ENCODE data around the gene OR3A2.
"Not testable (repeated sequence)": the region's sequence is repeated elsewhere in the genome, so short reads cannot be mapped to it uniquely, and the experiment has no call there.

Gene OR3A2

GRCh38 chr17:3282901-3283300 is 103.2 kb downstream of the OR3A2 start:
- DNase-seq, result no peak

DNA sequence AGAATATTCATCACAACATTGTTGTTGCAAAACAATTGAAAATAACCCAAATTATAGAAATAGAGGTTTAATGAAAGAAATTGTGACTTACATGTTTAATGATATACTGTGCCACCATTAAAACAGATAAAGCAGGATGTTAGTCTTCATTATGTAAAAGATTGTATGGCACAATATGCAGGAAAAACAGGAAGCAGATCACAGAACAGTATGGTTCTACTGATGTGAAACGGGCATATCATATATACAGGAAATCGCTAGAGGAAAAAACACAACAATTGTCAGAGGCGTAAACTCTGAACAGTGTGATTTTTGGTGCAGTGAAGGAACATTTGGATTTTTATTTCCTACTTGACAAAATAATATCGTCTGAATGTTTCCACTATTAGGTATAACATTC is 110.0 kb downstream of the OR3A2 start:
- DNase-seq, result no peak

- no peak for DNase-seq
Measured at GRCh38 chr17:3271072-3271848, 114.8 kb downstream of the OR3A2 start.

- no peak for DNase-seq
Measured at GRCh38 chr17:3260600-3260999, 125.5 kb downstream of the OR3A2 start.

DNA sequence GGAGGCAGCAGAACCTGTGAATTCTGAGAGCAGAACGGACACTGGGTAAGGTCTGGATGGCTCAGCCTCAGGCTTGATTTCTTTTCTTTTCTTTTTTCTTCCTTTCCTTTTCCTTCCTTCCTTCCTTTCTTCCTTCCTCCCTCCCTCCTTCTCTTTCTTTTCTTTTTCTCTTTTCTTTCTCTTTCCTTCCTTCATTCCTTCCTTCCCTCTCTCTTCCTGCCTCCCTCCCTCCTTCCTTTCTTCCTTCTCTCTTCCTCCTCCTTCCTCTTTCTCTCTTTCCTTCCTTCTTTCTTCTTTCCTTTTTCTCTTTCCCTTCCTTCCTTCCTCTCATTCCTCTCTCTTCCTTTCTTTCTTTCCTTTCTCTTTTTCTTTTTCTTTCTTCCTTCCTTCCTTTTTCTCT is 125.9 kb downstream of the OR3A2 start:
- no peak for DNase-seq

DNA sequence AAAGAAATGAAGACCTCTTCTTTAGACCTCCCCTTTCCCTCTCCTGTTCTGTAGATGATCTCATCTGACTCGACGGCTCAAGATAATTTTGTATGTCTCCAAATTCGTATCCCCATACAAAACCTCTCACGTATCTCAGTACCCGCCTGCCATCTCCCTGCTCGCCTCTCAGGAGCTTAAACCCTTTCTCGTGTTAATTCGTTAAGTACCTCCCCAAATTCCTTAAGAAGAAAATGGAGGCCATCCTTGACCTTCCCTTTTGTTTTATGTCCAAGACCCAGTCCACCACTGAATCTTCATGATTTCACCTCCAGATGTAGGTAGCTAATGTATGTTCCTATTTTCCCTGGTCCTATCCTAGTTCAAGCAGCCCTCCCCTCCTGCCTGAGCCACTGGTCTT is 129.5 kb downstream of the OR3A2 start:
- no peak for DNase-seq

DNA sequence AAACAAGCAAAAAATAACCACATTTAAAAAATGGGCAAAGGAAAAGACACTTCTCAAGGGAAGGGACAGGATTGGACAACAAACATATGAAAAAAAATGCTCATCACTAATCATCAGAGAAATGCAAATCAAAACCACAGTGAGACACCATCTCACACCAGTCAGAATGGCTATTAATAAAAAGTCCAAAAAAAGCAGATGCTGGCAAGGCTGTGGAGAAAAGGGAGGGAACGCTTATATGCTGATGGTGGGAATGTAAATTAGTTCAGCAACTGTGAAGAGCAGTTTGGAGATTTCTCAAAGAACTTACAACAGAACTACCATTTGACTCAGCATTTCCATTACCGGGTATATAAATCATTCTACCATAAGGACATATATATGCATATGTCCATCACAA is 137.1 kb downstream of the OR3A2 start:
- DNase-seq, result not testable (repeated sequence)

DNA sequence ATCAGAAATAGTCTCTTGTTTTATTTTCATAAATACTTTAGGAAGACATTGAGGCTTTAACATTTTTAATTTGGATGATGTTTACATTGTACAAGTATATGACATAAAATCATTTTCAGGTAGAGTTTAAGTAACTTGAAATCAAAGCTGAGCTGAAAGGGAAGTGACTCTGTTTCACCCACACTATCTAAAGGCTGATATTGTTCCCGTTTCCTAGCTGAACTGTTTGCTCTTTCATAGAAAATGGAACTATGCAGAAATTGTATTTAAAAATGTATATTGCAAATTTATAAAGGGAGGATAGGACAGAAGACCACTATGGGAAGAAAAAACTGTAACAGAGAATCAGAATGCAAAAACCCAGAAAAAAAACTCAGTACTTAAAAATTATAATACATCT is 141.3 kb downstream of the OR3A2 start:
- DNase-seq, result not testable (repeated sequence)

DNA sequence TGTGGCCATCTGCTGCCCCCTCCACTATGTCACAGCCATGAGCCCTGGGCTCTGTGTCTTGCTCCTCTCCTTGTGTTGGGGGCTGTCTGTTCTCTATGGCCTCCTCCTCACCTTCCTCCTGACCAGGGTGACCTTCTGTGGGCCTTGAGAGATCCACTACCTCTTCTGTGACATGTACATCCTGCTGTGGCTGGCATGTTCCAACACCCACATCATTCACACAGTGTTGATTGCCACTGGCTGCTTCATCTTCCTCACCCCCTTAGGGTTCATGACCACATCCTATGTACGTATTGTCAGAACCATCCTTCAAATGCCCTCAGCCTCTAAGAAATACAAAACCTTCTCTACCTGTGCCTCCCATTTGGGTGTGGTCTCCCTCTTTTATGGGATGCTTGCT is 145.1 kb downstream of the OR3A2 start:
- not testable (repeated sequence) for DNase-seq

DNA sequence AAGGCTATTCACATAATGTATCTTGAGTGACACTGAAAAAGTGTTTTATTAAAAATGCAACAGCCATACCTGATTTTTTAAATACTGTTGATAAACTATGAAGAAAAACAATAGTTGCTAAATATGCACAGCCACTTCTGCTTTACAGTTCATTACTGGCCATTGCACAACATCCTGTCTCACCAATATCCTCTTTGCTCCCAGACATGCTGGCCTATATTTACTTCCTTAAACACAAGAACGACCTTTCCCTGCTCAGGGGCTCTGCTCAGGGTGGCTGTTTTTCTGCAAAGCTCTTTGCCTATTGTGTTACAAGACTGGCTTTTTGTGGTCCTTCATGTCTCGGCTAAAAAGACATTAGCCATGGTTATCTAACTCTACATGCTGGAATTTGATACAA is 147.4 kb downstream of the OR3A2 start:
- DNase-seq, result not testable (repeated sequence)

DNA sequence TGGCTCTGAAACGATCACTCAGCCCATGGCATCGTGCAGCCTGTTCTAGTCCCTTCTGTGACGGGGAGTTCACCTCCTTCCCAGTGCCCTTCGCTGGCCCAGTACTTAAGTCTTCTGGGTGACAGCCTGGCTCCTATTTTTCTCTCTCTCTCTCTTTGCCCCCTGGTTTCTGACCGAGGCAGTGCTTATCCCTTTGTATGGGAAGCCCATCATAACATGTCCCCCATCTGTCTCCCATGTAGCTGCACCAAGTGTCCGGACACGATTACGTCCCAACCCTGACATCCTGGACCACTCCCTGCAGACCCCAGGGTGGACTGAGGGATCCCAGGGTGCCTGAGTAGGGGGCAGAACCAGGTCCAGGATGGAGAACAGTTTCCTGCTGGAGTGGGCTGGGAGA is 153.8 kb downstream of the OR3A2 start:
- not testable (repeated sequence) for DNase-seq
